Hepatocyte (in vitro differentiated cells): ENCODE measurements around the gene DLG2. TPM values are rescaled to one million over a fixed set of nuclear protein-coding genes. Genes with fewer than 3 reads are reported as not detected.

Experiments
- DNase-seq: peaks from one replicate; pipeline ENCODE4 v3.0.0-alpha.2; 2016; ENCODE audit warnings: low spot score
- H2AFZ ChIP-seq: fragments of 200-600 bp; sonication (generic); 2 replicates; pipeline ENCODE4 v1.6.0; 2016; ENCODE audit warnings: antibody characterized with exemption, mild to moderate bottlenecking
- H3K27ac ChIP-seq: fragments of 200-600 bp; sonication (generic); 2 replicates; pipeline ENCODE4 v1.5.1; 2016; ENCODE audit warnings: mild to moderate bottlenecking
- H3K27me3 ChIP-seq: fragments of 200-600 bp; sonication (generic); 2 replicates; pipeline ENCODE4 v1.6.1; 2016
- H3K36me3 ChIP-seq: fragments of 200-600 bp; sonication (generic); replicated peaks from 2 replicates; pipeline ENCODE4 v1.5.1; 2016; ENCODE audit warnings: low read depth; ENCODE audit not compliant: insufficient read depth
- H3K4me1 ChIP-seq: fragments of 200-600 bp; sonication (generic); 2 replicates; pipeline ENCODE4 v1.5.1; 2016; ENCODE audit warnings: mild to moderate bottlenecking, moderate library complexity; ENCODE audit not compliant: insufficient read depth
- H3K4me2 ChIP-seq: fragments of 200-600 bp; sonication (generic); 2 replicates; pipeline ENCODE4 v1.6.0; 2016
- H3K4me3 ChIP-seq: fragments of 200-600 bp; sonication (generic); 2 replicates; pipeline ENCODE4 v1.5.1; 2016; ENCODE audit warnings: mild to moderate bottlenecking
- H3K79me2 ChIP-seq: fragments of 200-600 bp; sonication (generic); 2 replicates; pipeline ENCODE4 v1.6.0; 2017; ENCODE audit warnings: mild to moderate bottlenecking
- H3K9me2 ChIP-seq: fragments of 200-600 bp; sonication (generic); replicated peaks from 2 replicates; pipeline ENCODE4 v1.6.0; 2017; ENCODE audit warnings: mild to moderate bottlenecking; ENCODE audit not compliant: insufficient read depth
- H3K9me3 ChIP-seq: fragments of 200-600 bp; sonication (generic); 2 replicates; pipeline ENCODE4 v1.5.1; 2016; ENCODE audit warnings: low read depth, mild to moderate bottlenecking
- H4K20me1 ChIP-seq: fragments of 200-600 bp; sonication (generic); 2 replicates; pipeline ENCODE4 v1.6.0; 2016; ENCODE audit warnings: mild to moderate bottlenecking; ENCODE audit not compliant: insufficient read depth, poor library complexity, severe bottlenecking
- EZH2 ChIP-seq: fragments of 200-600 bp; sonication (generic); IDR thresholded peaks from 2 replicates; pipeline ENCODE4 v1.6.1; 2016; ENCODE audit warnings: antibody characterized with exemption, mild to moderate bottlenecking, borderline replicate concordance
- EZH2phosphoT487 ChIP-seq: fragments of 200-600 bp; sonication (generic); IDR thresholded peaks from one replicate; pipeline ENCODE4 v1.6.1; 2018; ENCODE audit warnings: antibody characterized with exemption, mild to moderate bottlenecking, low read depth, moderate library complexity; ENCODE audit not compliant: unreplicated experiment, severe bottlenecking
- WGBS: methylation state at CpG from one replicate; pipeline ENCODE4 v1.1.6; 2016; ENCODE audit warnings: low lambda C conversion rate; ENCODE audit errors: missing lambda C conversion rate; 5-methylcytosine and 5-hydroxymethylcytosine counted together
- polyA plus RNA-seq: library from polyadenylated mRNA; unstranded; fragments of >200 nt; fragmentation: Nextera tagmentation; extraction: Ambion mirVana; gene quantifications from 2 replicates; pipeline ENCODE4 v1.2.1, GENCODE V29; 2016
- total RNA-seq: library from RNA; depleted of rRNA; stranded (reverse); fragments of >200 nt; gene quantifications from 2 replicates; pipeline ENCODE4 v1.2.3, GENCODE V29; 2014
- TF ChIP-seq, protein P1 (sequence below): fragments of 200-600 bp; sonication (generic); IDR thresholded peaks from 2 replicates; pipeline ENCODE4 v1.5.1; 2016; ENCODE audit warnings: antibody characterized with exemption, mild to moderate bottlenecking; ENCODE audit not compliant: poor library complexity

Gene DLG2
- total and polyA plus RNA-seq, 2 experiments from 2014 or later, result 2.6 to 6.8 TPM

DNA sequence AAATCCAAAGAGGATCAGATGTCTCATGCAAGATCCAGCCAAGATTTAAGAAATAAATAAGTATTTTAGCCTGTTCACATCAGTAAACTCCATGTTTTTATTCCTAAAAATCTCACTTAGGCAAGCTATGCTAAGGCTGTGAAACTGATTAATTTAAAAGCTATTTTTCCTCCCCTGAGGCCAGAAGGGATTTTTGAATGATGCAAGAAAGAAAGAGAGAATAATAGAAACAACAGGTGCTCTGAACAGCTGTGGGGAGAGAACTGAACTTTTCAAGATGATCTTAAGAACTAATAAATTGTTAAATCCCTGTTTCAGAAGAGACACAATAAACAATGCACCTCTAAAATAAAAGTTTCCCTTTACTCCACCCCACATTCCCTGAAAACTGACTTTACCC lies 241.6 kb downstream of the DLG2 start:
- Histone ChIP-seq H4K20me1 (no peaks in the 10 kb centered on the region), H3K4me1 (no peaks in the 10 kb centered on the region), H3K27me3 (no peaks in the 10 kb centered on the region), H3K4me3 (no peak overlapping the region), H3K9me3 (no peaks in the 10 kb centered on the region), H3K79me2 (no peaks in the 10 kb centered on the region), H3K27ac (no peak overlapping the region), H3K9me2 (no peaks in the 10 kb centered on the region), H3K4me2 (no peak overlapping the region), H2AFZ (no peak overlapping the region), H3K36me3 (no peaks in the 10 kb centered on the region)
- TF ChIP-seq, protein P1, sequence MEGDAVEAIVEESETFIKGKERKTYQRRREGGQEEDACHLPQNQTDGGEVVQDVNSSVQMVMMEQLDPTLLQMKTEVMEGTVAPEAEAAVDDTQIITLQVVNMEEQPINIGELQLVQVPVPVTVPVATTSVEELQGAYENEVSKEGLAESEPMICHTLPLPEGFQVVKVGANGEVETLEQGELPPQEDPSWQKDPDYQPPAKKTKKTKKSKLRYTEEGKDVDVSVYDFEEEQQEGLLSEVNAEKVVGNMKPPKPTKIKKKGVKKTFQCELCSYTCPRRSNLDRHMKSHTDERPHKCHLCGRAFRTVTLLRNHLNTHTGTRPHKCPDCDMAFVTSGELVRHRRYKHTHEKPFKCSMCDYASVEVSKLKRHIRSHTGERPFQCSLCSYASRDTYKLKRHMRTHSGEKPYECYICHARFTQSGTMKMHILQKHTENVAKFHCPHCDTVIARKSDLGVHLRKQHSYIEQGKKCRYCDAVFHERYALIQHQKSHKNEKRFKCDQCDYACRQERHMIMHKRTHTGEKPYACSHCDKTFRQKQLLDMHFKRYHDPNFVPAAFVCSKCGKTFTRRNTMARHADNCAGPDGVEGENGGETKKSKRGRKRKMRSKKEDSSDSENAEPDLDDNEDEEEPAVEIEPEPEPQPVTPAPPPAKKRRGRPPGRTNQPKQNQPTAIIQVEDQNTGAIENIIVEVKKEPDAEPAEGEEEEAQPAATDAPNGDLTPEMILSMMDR, result no peak
- no peak for TF ChIP-seq EZH2phosphoT487
- TF ChIP-seq EZH2, result no peak
- DNase-seq, result no peak

DNA sequence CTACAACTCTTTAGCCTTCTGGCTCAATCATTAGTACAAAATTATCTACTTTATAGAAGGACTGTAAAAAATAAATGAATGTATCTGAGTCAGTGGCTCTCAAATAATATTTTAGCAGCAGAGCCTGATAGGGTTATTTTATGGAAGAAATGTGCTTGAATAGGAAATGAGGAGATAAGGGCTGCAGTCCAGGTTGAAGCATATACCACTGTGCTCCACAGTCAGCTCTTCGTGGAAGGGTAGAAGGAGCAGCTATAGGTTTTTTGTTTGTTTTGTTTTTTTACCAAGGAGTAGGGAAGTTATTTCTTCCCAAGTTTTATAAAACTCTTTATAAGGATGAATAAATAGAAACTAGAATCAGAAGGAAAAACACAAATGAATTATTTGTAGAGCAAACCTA lies 242.0 kb downstream of the DLG2 start:
- Histone ChIP-seq H3K27ac (no peak overlapping the region), H3K4me1 (no peaks in the 10 kb centered on the region), H3K9me3 (no peaks in the 10 kb centered on the region), H3K27me3 (no peaks in the 10 kb centered on the region), H3K79me2 (no peaks in the 10 kb centered on the region), H3K4me2 (no peak overlapping the region), H3K9me2 (no peaks in the 10 kb centered on the region), H4K20me1 (no peaks in the 10 kb centered on the region), H3K36me3 (no peaks in the 10 kb centered on the region), H2AFZ (no peak overlapping the region), H3K4me3 (no peak overlapping the region)
- TF ChIP-seq EZH2, result no peak
- TF ChIP-seq EZH2phosphoT487, result no peak
- TF ChIP-seq, protein P1, result no peak
- no peak for DNase-seq
- WGBS, result 72% methylated on average over 1 of the region's 1 CpG

DNA sequence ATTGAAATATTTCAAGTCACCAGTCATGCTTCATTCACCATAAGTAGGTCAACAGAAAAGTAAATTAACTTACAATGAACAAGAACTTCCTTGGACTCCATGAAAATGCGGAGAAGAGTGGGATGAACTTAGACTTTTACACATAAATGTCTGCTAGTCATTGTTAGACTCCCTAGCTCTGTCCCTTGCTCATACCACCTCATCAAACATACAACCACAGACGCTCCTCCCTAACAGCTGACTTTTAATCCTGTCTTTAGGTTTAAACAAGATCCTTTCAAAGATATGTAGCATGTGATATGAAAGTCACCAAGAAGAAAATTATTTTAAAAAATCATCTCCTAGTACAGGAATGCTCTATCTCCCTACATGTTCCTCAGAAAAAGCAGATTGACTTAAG lies 248.1 kb downstream of the DLG2 start:
- H2AFZ ChIP-seq, result no peak overlapping the region

DNA sequence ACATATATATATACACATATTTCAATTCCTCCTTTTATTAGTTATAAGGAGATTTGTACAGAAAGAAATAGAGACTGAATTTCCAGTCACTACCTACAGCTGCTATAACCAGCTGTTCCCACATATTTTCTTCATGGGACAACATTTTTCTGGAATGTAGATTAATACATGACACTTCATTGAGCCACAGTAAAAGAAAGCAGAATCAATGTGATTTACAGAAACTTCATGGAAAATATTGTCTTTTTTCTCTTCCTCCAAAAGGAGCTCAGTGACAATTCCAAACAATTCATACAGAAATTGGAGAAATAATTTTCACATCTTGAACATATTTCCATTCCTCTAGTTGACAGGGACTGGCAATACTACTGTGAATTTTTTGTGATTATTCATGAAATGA lies 249.2 kb downstream of the DLG2 start:
- Histone ChIP-seq H3K27me3 (no peaks in the 10 kb centered on the region), H3K4me2 (no peak overlapping the region), H3K4me1 (no peaks in the 10 kb centered on the region), H2AFZ (no peak overlapping the region), H3K36me3 (no peaks in the 10 kb centered on the region), H3K4me3 (no peak overlapping the region), H3K9me2 (no peaks in the 10 kb centered on the region), H4K20me1 (no peaks in the 10 kb centered on the region), H3K79me2 (no peaks in the 10 kb centered on the region), H3K9me3 (no peaks in the 10 kb centered on the region), H3K27ac (no peak overlapping the region)
- DNase-seq, result no peak
- TF ChIP-seq EZH2phosphoT487 (no peak), EZH2 (no peak)
- TF ChIP-seq, protein P1, result no peak

More for the DNA sequence above, 248.1 kb downstream of the DLG2 start:
- DNase-seq, result no peak
- 72% methylated on average over 2 of the region's 2 CpGs for WGBS
- Histone ChIP-seq H3K36me3 (no peaks in the 10 kb centered on the region), H3K9me2 (no peaks in the 10 kb centered on the region), H4K20me1 (no peaks in the 10 kb centered on the region), H3K9me3 (no peaks in the 10 kb centered on the region), H3K79me2 (no peaks in the 10 kb centered on the region), H3K27me3 (no peaks in the 10 kb centered on the region), H3K27ac (no peak overlapping the region), H3K4me3 (no peak overlapping the region), H3K4me2 (no peak overlapping the region), H3K4me1 (no peaks in the 10 kb centered on the region)
- no peak for TF ChIP-seq EZH2
